G401.6 (cell line): ENCODE measurements around the gene CROCC2.

Source experiments
- FAIRE-seq: peaks from 2 replicates; lab custom pipeline; 2012; peaks lifted over from hg19 to GRCh38; lab: Jason Lieb, UNC

Gene CROCC2

GRCh38 chr2:240934701-240935102, 28.6 kb downstream of the CROCC2 start:
- no peak for FAIRE-seq

GRCh38 chr2:240935103-240935876, 29.2 kb downstream of the CROCC2 start:
- no peak for FAIRE-seq

GRCh38 chr2:240936106-240936505, 30.0 kb downstream of the CROCC2 start:
- FAIRE-seq: no peak

- no peak for FAIRE-seq
Measured at GRCh38 chr2:240946046-240946445, 39.9 kb downstream of the CROCC2 start.

- FAIRE-seq: no peak
Measured at GRCh38 chr2:240946654-240947053, 40.5 kb downstream of the CROCC2 start.

- FAIRE-seq: no peak
Measured at GRCh38 chr2:240947176-240947575, 41.0 kb downstream of the CROCC2 start.

- no peak for FAIRE-seq
Measured at GRCh38 chr2:240947607-240948006, 41.5 kb downstream of the CROCC2 start.

- no peak for FAIRE-seq
Measured at GRCh38 chr2:240948086-240948485, 42.0 kb downstream of the CROCC2 start.

- no peak for FAIRE-seq
Measured at GRCh38 chr2:240948905-240949790, 43.0 kb downstream of the CROCC2 start.

GRCh38 chr2:240949791-240950705, 43.9 kb downstream of the CROCC2 start:
- no peak for FAIRE-seq

- no peak for FAIRE-seq
Measured at GRCh38 chr2:240951045-240951594, 45.0 kb downstream of the CROCC2 start.

- FAIRE-seq: no peak
Measured at GRCh38 chr2:240952496-240953246, 46.5 kb downstream of the CROCC2 start.

- FAIRE-seq: no peak
Measured at GRCh38 chr2:240953426-240954410, 47.6 kb downstream of the CROCC2 start.

GRCh38 chr2:240954436-240955305, 48.5 kb downstream of the CROCC2 start:
- no peak for FAIRE-seq

- no peak for FAIRE-seq
Measured at GRCh38 chr2:240955306-240956170, 49.4 kb downstream of the CROCC2 start.

- no peak for FAIRE-seq
Measured at GRCh38 chr2:240956171-240956934, 50.2 kb downstream of the CROCC2 start.
